ENCODE results near the gene ARID4A. TPM values are rescaled to one million over a fixed set of nuclear protein-coding genes. Genes with fewer than 3 reads are reported as not detected.
"Not testable (repeated sequence)": the region's sequence is repeated elsewhere in the genome, so short reads cannot be mapped to it uniquely, and the experiment has no call there.

ARID4A gene
- 21.9 and 24.9 TPM in 2 replicates for total RNA-seq (ENCODE audit: low replicate concordance)
- long read RNA-seq, partial matches to known transcripts = 58 of 67 reads
- long read RNA-seq, other reads (novel, unspliced or antisense) = 9 of 67 reads

- H3K36me3 Mint-ChIP-seq = peaks cover 15% of the 10 kb centered on the region
- no peak within 1 kb of the TSS for H3K27ac Mint-ChIP-seq
- peaks cover 9% of the 10 kb centered on the region for H3K4me1 Mint-ChIP-seq (ENCODE audit: unreplicated experiment)
- H3K9me3 Mint-ChIP-seq = no peaks in the 10 kb centered on the region
- TF ChIP-seq CTCF (conservative IDR thresholded peaks at IDR 0.05) = no peak
- H3K4me3 Mint-ChIP-seq = peak within 1 kb of the TSS; percentile 100
- DNase-seq (ENCODE audit: extremely low spot score, unreplicated experiment) = peak; percentile 80
- H3K27me3 Mint-ChIP-seq = no peaks in the 10 kb centered on the region
These were observed at the start of gene ARID4A for GRCh38 chr14:58298477-58299400. Gene ARID4A, plus strand, starts transcription at chr14:58298555. Its CDS starts 1,300 bp downstream, at chr14:58299855.

- TF ChIP-seq CTCF (conservative IDR thresholded peaks at IDR 0.05) = no peak
- Mint-ChIP-seq H3K27me3 (no peaks in the 10 kb centered on the region), H3K36me3 (peaks cover 12% of the 10 kb centered on the region), H3K4me1 (ENCODE audit: unreplicated experiment) (peaks cover 15% of the 10 kb centered on the region), H3K4me3 (no peak overlapping the region), H3K9me3 (no peaks in the 10 kb centered on the region), H3K27ac (no peak overlapping the region)
- no peak for DNase-seq (ENCODE audit: extremely low spot score, unreplicated experiment)
These were observed 48.7 kb upstream of the ARID4A start for GRCh38 chr14:58249611-58250010.

- Mint-ChIP-seq H3K27me3 (no peaks in the 10 kb centered on the region), H3K4me3 (no peak overlapping the region), H3K9me3 (no peaks in the 10 kb centered on the region), H3K27ac (no peak overlapping the region), H3K36me3 (peaks cover 15% of the 10 kb centered on the region), H3K4me1 (ENCODE audit: unreplicated experiment) (no peaks in the 10 kb centered on the region)
- DNase-seq (ENCODE audit: extremely low spot score, unreplicated experiment) = no peak
- no peak for TF ChIP-seq CTCF (conservative IDR thresholded peaks at IDR 0.05)
These were observed 40.2 kb upstream of the ARID4A start for GRCh38 chr14:58258156-58258555.

- not testable (repeated sequence) for H3K27me3 Mint-ChIP-seq; H3K9me3 Mint-ChIP-seq; H3K27ac Mint-ChIP-seq; H3K4me3 Mint-ChIP-seq; H3K4me1 Mint-ChIP-seq (ENCODE audit: unreplicated experiment); DNase-seq (ENCODE audit: extremely low spot score, unreplicated experiment)
- peaks cover 29% of the 10 kb centered on the region for H3K36me3 Mint-ChIP-seq
These were observed 36.4 kb upstream of the ARID4A start for GRCh38 chr14:58262005-58262404.

- peaks cover 31% of the 10 kb centered on the region for H3K36me3 Mint-ChIP-seq
- H3K4me3 Mint-ChIP-seq = no peak overlapping the region
- no peaks in the 10 kb centered on the region for H3K27me3 Mint-ChIP-seq
- H3K4me1 Mint-ChIP-seq (ENCODE audit: unreplicated experiment) = no peaks in the 10 kb centered on the region
- no peaks in the 10 kb centered on the region for H3K9me3 Mint-ChIP-seq
- no peak overlapping the region for H3K27ac Mint-ChIP-seq
- no peak for TF ChIP-seq CTCF (conservative IDR thresholded peaks at IDR 0.05)
- no peak for DNase-seq (ENCODE audit: extremely low spot score, unreplicated experiment)
These were observed 33.0 kb upstream of the ARID4A start for GRCh38 chr14:58265401-58265800.

GRCh38 chr14:58270628-58271027 lies 27.7 kb upstream of the ARID4A start:
- Mint-ChIP-seq H3K27me3 (no peaks in the 10 kb centered on the region), H3K9me3 (no peaks in the 10 kb centered on the region), H3K27ac (peak overlapping the region; percentile 21), H3K36me3 (peaks cover 33% of the 10 kb centered on the region), H3K4me1 (ENCODE audit: unreplicated experiment) (peaks cover under 1% of the 10 kb centered on the region), H3K4me3 (no peak overlapping the region)
- no peak for TF ChIP-seq CTCF (conservative IDR thresholded peaks at IDR 0.05)
- no peak for DNase-seq (ENCODE audit: extremely low spot score, unreplicated experiment)

Data from type B pancreatic cell (in vitro differentiated cells).